GM10266 (cell line): ENCODE results near the gene TSPAN4.
A peak's percentile ranks its signal among the peaks of the same experiment; 100 is the strongest.

Experiments
- DNase-seq: peaks from one replicate; pipeline ENCODE4 v3.0.0; 2012; ENCODE audit errors: extremely low spot score
- TF ChIP-seq, protein P1 (sequence below): IDR thresholded peaks from 2 replicates; pipeline ENCODE4 v1.5.1; 2012; ENCODE audit warnings: mild to moderate bottlenecking, low read depth; ENCODE audit not compliant: control insufficient read depth, insufficient read depth; ENCODE audit errors: missing control alignments

Gene TSPAN4

DNA sequence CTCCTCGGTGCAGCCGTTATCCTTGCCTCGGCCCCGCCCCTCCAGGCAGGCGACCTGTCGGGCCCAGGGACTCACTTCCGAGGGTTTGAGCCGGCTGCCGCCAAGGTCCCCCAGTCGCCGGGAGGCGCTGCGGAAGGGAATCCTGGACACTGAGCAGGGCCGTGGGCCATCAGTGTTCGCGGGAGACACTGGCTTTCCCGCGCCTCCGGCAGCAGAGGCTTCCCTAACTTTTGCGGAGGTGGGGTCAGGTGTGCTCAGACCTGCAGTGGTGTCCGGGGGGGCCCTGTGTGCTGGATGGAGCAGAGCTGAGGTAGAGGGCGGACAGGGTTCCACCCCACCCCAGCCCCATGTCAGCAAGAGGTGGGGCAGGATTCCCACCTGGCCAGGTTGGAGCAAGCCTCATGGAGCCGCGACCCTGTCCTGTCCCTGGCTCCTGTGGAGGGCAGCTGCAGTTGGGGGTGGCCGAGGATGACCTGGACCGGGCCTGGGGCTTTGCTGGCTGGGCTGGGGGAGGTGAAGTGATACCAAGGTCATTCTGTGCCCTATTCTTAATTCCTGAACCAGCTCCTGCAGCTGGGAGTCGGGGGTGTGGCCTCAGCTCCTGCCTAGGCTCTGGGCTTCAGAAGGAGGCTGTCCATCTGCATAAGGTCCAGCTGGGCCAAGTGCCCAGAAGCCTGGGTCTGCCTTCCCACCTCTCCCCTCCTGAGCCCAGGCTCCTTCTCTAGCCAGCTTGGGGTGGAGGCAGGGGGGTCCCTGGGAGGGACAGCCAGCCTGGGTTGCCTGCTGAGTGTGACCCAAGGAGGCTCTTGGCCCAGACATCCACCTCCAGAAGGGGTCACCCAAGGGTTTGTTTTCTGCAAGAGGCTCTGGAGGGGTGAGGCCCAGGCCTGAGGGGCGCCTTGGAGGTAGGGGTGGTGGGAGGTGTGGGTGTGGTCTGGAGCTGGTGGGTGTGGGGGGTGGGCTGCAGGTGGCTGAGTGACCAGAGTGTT, 8.4 kb downstream of the TSPAN4 start:
- DNase-seq, result peak; percentile 67
- TF ChIP-seq, protein P1, sequence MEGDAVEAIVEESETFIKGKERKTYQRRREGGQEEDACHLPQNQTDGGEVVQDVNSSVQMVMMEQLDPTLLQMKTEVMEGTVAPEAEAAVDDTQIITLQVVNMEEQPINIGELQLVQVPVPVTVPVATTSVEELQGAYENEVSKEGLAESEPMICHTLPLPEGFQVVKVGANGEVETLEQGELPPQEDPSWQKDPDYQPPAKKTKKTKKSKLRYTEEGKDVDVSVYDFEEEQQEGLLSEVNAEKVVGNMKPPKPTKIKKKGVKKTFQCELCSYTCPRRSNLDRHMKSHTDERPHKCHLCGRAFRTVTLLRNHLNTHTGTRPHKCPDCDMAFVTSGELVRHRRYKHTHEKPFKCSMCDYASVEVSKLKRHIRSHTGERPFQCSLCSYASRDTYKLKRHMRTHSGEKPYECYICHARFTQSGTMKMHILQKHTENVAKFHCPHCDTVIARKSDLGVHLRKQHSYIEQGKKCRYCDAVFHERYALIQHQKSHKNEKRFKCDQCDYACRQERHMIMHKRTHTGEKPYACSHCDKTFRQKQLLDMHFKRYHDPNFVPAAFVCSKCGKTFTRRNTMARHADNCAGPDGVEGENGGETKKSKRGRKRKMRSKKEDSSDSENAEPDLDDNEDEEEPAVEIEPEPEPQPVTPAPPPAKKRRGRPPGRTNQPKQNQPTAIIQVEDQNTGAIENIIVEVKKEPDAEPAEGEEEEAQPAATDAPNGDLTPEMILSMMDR, result peak; percentile 26

- no peak for DNase-seq
- TF ChIP-seq, protein P1, result no peak
Observed at GRCh38 chr11:852762-853161, 10.1 kb downstream of the TSPAN4 start.

GRCh38 chr11:853682-854448, 11.2 kb downstream of the TSPAN4 start:
- DNase-seq, result no peak
- TF ChIP-seq, protein P1, result no peak

DNA sequence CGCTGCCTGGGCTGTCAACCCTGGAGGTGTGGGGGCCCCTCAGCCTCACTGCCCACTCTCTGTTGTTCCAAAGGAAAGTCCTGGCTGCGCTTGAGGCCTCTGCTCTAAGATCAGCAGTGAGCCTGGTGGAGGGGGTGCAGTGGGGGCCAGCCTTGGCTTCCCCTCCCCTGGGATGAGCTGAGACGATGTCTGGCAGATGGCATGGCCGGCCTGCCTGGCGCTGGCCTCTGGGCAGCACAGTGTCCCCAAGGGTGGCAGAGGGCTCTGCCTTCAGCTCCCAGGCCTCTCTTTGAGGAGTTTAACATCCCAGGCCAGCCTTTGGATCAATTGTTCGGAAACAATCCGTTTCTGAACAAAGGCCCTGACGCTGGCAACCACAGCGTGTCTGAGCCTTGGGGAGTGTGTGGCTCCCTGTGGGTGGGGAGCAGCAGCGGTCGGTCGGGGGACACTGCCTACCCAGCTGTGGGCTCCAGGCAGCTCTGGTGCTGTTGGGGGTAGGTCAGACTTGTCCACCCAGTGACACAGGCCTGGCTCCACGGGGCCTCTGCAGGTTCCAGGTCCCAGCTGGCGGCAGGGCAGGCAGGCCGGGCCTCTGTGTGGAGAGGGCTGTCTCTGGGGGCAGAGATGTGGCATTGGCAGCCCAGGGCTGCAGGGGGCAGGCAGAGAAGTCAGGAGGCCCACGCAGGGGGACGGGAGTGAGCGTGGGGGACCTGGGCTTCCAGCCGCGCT, 12.1 kb downstream of the TSPAN4 start:
- no peak for DNase-seq
- TF ChIP-seq, protein P1, result no peak

DNA sequence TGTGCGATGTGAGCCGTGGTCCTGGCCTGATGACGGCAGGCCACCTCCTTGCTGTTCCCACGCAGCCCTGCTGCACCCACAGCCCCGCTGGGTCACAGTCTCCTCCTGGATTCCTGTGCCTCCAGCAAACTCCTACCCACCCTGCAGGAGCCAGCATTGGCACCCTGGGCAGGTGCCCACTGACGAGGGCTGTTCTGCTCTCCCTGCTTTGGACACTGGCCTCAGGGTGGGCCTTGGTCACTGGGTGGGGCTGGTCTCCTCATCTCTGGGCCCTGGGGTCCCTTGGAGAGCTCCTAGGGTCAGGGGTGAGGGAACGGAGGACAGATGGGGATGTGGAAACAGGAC, 12.7 kb downstream of the TSPAN4 start:
- TF ChIP-seq, protein P1, result no peak
- DNase-seq, result no peak

- no peak for DNase-seq
- TF ChIP-seq, protein P1, result no peak
Observed at GRCh38 chr11:855796-856195, 13.1 kb downstream of the TSPAN4 start.

DNA sequence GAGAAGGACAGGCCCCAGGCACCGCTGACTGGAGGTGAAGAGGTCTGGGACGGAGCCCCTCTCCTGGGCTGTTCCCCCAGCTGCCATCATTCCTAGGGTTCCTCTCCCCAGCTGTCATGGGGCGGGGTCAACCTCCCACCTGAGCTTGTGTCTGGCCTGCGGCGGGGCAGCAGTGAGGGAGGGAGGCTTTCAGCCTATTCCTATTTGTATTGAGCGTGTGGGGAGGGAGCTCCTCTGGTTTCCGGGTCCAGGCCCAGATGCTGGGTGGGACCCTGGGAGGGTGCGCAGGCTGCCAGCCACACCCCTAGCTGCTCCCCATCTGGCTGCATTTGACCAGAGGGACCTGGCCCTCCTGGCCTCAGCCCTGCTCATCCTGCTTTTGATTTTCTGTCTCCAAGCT, 13.7 kb downstream of the TSPAN4 start:
- TF ChIP-seq, protein P1, result no peak
- DNase-seq, result no peak
